ENCODE measurements around the gene AMOTL1.
A peak's percentile ranks its signal among the peaks of the same experiment; 100 is the strongest.

Gene AMOTL1

DNA sequence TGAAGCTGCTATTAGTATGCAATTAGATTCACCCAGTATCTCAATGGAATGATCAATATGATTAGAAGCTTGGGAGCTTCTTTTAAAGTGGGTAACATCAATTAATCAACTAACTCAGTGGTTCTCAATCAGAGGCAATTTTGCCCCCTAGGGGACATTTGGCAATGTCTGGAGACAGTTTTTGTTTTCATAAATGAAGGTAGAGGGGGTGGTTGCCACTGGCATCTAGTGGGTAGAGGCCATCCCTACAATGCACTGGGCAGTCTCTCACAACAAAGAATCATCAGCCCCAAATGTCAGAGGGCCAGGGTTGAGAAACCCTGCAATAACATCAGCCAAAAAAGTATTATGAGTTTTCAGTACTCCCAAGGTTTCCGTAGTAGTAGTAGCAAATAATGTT is 5.9 kb upstream of the AMOTL1 start:
- TF ChIP-seq ZFX (IDR thresholded peaks at IDR 0.05; ENCODE audit: borderline replicate concordance) (no peak), CTCF (IDR thresholded peaks at IDR 0.05) (peak; percentile 27; the same call in 1 of the 2 replicates)
- H3K27ac ChIP-seq, result no peak overlapping the region

- no peak for TF ChIP-seq ZFX (IDR thresholded peaks at IDR 0.05; ENCODE audit: borderline replicate concordance)
- TF ChIP-seq CTCF (IDR thresholded peaks at IDR 0.05), result no peak
- no peak overlapping the region for H3K27ac ChIP-seq
Observed at GRCh38 chr11:94762995-94763394, 5.2 kb upstream of the AMOTL1 start.

- H3K27ac ChIP-seq, result no peak overlapping the region
- TF ChIP-seq ZFX (IDR thresholded peaks at IDR 0.05; ENCODE audit: borderline replicate concordance) (no peak), CTCF (IDR thresholded peaks at IDR 0.05) (no peak)
Observed at GRCh38 chr11:94766713-94767206, 1.4 kb upstream of the AMOTL1 start.

DNA sequence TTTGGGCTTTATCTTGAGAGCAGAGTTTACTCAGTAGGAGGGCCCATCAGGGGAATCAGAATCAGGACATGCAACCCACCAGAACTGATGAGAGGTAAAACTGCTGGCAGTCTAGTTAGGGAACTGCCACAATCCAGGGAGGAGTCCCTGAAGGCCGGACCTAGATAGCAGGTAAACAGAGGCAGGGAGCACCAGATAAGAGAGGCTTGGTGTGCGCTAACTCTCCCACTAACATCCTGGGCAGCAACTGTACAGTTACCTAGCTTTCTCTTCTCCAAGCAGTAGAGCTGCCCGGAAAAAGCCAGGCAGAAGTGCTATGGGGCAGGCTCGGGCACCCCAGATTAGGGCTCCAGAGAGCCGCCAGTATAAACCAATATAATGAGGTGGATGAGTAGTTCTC is 865 bp upstream of the AMOTL1 start:
- TF ChIP-seq CTCF (IDR thresholded peaks at IDR 0.05) (no peak), ZFX (IDR thresholded peaks at IDR 0.05; ENCODE audit: borderline replicate concordance) (no peak)
- H3K27ac ChIP-seq, result no peak overlapping the region

DNA sequence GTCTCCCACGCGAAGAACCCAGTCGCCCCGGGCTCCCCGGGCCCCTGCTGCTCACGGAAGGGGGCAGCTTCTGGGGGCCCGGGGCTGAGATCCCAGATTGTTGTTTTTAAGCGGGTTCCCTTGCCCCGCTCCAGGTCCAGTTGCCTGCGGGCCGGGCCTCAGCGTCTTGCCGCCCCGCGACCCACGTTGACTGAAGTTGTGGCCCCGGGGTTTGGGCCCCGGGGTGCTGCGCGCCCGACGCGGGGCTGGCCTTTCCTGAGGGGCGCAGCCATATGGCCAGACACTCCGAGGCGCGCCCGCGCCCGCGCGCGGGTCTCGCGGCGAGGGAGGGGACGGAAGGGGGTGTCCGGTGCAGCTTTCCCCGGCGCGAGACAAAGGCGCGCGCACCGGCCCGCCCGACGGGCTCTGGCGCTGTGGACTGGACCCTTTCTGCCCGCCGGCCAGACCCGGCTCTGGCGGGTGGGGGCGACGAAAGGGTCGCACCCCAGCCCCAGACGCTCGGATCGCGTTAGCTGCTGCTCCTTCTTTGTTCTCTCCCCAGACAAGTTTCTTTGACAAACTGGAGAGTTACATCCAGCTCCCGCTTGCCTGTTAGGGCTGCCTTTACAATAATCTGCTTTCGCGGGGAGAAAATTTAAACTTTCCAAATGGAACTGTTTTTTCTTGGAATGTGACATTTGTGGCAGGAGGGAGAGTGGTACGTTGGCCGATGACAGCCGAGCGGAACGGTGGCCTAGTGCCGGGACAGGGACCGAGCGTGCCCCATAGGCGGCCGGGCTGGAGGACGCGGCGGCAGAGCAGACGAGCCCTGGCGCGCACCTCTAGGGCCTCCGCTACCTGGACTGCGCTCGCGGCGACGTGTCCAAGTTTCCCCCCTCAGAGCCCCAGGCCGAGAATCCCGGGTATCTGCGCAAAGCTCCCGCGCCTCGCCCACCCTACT is 716 bp downstream of the AMOTL1 start:
- H3K27ac ChIP-seq, result no peak overlapping the region
- TF ChIP-seq ZFX (IDR thresholded peaks at IDR 0.05; ENCODE audit: borderline replicate concordance) (no peak), CTCF (IDR thresholded peaks at IDR 0.05) (no peak)

DNA sequence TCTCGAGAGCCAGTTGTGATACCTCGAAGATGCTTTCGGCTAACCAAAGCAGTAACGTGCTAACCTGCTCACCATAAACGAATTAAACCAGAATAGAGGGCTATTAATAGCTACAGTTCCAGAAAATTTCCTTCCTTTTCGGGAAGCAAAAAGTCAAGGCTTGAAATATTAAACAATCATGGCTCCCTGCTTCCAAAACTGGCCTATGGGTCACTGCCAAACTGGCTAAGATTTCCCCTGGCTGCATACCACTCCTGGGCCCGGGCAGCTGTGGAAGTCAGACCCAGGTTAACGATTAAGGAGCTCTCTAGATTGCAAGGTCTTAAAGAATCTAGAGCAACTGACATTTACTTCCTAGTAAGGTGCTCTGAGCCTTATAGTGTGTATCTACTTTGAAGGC is 1.7 kb downstream of the AMOTL1 start:
- H3K27ac ChIP-seq, result no peak overlapping the region
- TF ChIP-seq ZFX (IDR thresholded peaks at IDR 0.05; ENCODE audit: borderline replicate concordance) (no peak), CTCF (IDR thresholded peaks at IDR 0.05) (no peak)

GRCh38 chr11:94770563-94771120 is 2.5 kb downstream of the AMOTL1 start:
- H3K27ac ChIP-seq, result no peak overlapping the region
- TF ChIP-seq CTCF (IDR thresholded peaks at IDR 0.05), result no peak
- no peak for TF ChIP-seq ZFX (IDR thresholded peaks at IDR 0.05; ENCODE audit: borderline replicate concordance)
